GM12878 (cell line): Measurements from ENCODE around the gene DIPK1A. TPM values are rescaled to one million over a fixed set of nuclear protein-coding genes. Genes with fewer than 3 reads are reported as not detected.
A peak's percentile ranks its signal among the peaks of the same experiment; 100 is the strongest.

Source experiments
- CREM ChIP-seq: IDR thresholded peaks from 2 replicates; pipeline ENCODE4 v1.6.1; 2014; ENCODE audit warnings: antibody characterized with exemption, low read depth
- GATAD2B ChIP-seq: fragments of 450-650 bp; conservative IDR thresholded peaks from 2 replicates; pipeline ENCODE4 v1.6.1; 2017; ENCODE audit warnings: low read depth, mild to moderate bottlenecking, moderate library complexity
- IKZF1 ChIP-seq: fragments of 450-650 bp; conservative IDR thresholded peaks from 2 replicates; pipeline ENCODE4 v1.6.1; 2017; ENCODE audit warnings: antibody characterized with exemption, mild to moderate bottlenecking
- IRF4 ChIP-seq: IDR thresholded peaks from 2 replicates; pipeline ENCODE4 v1.6.1; 2011; ENCODE audit warnings: low read depth, low read length
- MEF2B ChIP-seq: fragments of 450-650 bp; IDR thresholded peaks from 2 replicates; pipeline ENCODE4 v1.6.1; 2018; ENCODE audit warnings: mild to moderate bottlenecking, moderate library complexity; ENCODE audit not compliant: partially characterized antibody, poor library complexity, severe bottlenecking
- RAD21 ChIP-seq: IDR thresholded peaks from 2 replicates; pipeline ENCODE4 v1.6.1; 2011; ENCODE audit warnings: mild to moderate bottlenecking, low read depth, low read length, moderate library complexity; ENCODE audit not compliant: insufficient read depth
- RBBP5 ChIP-seq: fragments of 200-600 bp; sonication (generic); conservative IDR thresholded peaks from 2 replicates; pipeline ENCODE4 v1.6.1; 2016
- SIN3A ChIP-seq: IDR thresholded peaks from 2 replicates; pipeline ENCODE4 v1.6.1; 2012; ENCODE audit warnings: low read depth, low read length, improper control_type of control experiment
- SMAD1 ChIP-seq: fragments of 450-650 bp; IDR thresholded peaks from 2 replicates; pipeline ENCODE4 v1.6.1; 2018; ENCODE audit warnings: mild to moderate bottlenecking, low read depth; ENCODE audit not compliant: partially characterized antibody
- STAT1 ChIP-seq: fragments of 450-650 bp; conservative IDR thresholded peaks from 2 replicates; pipeline ENCODE4 v1.6.1; 2014; ENCODE audit warnings: antibody characterized with exemption, mild to moderate bottlenecking
- STAT3 ChIP-seq: IDR thresholded peaks from 2 replicates; pipeline ENCODE4 v1.6.1; 2011; ENCODE audit warnings: low read depth, low read length, improper control_type of control experiment
- ZSCAN29 ChIP-seq: fragments of 450-650 bp; IDR thresholded peaks from 2 replicates; pipeline ENCODE4 v1.6.1; 2017; ENCODE audit warnings: mild to moderate bottlenecking, moderate library complexity
- polyA plus RNA-seq, 11 experiments: library from polyadenylated mRNA; depleted of rRNA in 4 of 11; unstranded in 6 of 11; stranded (reverse) in 5 of 11; fragments of >200 nt; fragmentation: Nextera tagmentation in 4 of 11; fragmentation: Illumina TruSeq in 1 of 11; extraction: Ambion mirVana in 4 of 11; extraction: Trizol in 1 of 11; gene quantifications; 1 replicate in 1 of 11; 2 replicates in 10 of 11; pipeline versions ENCODE4 v1.2.1 to v1.2.3, GENCODE V29; 2011 to 2016; ENCODE audit warnings: inconsistent platforms in 2 of 11, missing spikeins in 2 of 11, low read depth in 1 of 11
- total RNA-seq, 4 experiments: library from RNA; depleted of rRNA in 3 of 4; stranded (reverse); fragments of >200 nt in 3 of 4; fragmentation: Illumina TruSeq in 1 of 4; extraction: Trizol in 1 of 4; gene quantifications; 2 replicates each; pipeline versions ENCODE4 v1.2.1 to v1.2.3, GENCODE V29; 2013 to 2021
- TF ChIP-seq, protein P1 (sequence below): IDR thresholded peaks from 2 replicates; pipeline ENCODE4 v1.6.1; 2012; ENCODE audit warnings: mild to moderate bottlenecking, low read depth, low read length
- TF ChIP-seq, protein P2 (sequence below): fragments of 450-650 bp; IDR thresholded peaks from 2 replicates; pipeline ENCODE4 v1.6.1; 2017; ENCODE audit warnings: mild to moderate bottlenecking, low read depth, inconsistent platforms; ENCODE audit not compliant: poor library complexity, severe bottlenecking
- TF ChIP-seq, protein P3 (sequence below): fragments of 450-650 bp; IDR thresholded peaks from 2 replicates; pipeline ENCODE4 v1.6.1; 2014; ENCODE audit warnings: mild to moderate bottlenecking
- TF ChIP-seq, protein P4 (sequence below): fragments of 150-350 bp; IDR thresholded peaks from 2 replicates; pipeline ENCODE4 v1.6.1; 2014; ENCODE audit warnings: mild to moderate bottlenecking, low read depth, low read length
- TF ChIP-seq, protein P5 (sequence below): fragments of 450-650 bp; formaldehyde crosslinking; IDR thresholded peaks from 2 replicates; pipeline ENCODE4 v1.5.0; 2022; ENCODE audit warnings: mild to moderate bottlenecking, missing genetic modification characterization

The DIPK1A gene
- total and polyA plus RNA-seq, 10 of the 15 experiments (the other 5 are each of a cell fraction or from before 2014, with no cell fraction given), result 4.9 to 15.0 (median 9.7) TPM

DNA sequence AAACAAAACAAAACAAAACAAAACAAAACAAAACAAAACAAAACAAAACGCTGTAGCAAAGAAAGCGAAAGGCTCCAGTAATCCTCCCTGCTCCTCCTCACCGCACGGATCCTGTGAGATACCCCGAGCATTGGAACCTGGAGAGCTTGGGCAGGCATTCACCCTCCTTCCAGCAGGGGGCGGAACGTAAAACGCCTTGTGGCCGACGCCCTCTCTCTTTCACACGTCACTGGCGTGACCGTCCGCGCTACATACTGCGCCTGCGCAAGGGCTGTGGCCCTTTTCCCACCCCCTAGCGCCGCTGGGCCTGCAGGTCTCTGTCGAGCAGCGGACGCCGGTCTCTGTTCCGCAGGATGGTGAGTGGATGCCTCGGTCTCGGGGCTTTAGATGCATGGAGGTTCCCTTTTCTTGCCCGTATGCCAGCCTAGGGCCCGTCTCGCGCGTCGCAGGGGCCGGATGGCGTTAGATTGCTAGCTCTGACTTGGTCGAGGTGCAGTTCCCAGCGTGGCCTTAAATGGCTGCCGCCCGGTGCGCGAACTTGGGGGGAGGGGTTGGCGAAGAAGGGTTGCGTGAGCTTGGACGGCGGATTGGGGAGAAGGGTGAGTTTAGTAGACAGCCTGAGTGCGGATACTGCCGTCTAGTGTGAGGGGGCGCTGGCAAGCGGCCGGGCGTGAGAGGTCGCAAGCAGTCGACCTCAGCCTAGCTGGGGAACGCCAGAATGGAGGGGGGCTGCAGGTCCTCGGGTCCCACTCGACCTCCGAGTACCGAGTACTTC, 129.3 kb downstream of the DIPK1A start, which contains the start of gene RPL5 (continued):
- TF ChIP-seq, protein P1, sequence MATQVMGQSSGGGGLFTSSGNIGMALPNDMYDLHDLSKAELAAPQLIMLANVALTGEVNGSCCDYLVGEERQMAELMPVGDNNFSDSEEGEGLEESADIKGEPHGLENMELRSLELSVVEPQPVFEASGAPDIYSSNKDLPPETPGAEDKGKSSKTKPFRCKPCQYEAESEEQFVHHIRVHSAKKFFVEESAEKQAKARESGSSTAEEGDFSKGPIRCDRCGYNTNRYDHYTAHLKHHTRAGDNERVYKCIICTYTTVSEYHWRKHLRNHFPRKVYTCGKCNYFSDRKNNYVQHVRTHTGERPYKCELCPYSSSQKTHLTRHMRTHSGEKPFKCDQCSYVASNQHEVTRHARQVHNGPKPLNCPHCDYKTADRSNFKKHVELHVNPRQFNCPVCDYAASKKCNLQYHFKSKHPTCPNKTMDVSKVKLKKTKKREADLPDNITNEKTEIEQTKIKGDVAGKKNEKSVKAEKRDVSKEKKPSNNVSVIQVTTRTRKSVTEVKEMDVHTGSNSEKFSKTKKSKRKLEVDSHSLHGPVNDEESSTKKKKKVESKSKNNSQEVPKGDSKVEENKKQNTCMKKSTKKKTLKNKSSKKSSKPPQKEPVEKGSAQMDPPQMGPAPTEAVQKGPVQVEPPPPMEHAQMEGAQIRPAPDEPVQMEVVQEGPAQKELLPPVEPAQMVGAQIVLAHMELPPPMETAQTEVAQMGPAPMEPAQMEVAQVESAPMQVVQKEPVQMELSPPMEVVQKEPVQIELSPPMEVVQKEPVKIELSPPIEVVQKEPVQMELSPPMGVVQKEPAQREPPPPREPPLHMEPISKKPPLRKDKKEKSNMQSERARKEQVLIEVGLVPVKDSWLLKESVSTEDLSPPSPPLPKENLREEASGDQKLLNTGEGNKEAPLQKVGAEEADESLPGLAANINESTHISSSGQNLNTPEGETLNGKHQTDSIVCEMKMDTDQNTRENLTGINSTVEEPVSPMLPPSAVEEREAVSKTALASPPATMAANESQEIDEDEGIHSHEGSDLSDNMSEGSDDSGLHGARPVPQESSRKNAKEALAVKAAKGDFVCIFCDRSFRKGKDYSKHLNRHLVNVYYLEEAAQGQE, result peak; percentile 53
- TF ChIP-seq GATAD2B (peak; percentile 80), IRF4 (no peak; the same call in 1 of the 2 replicates), STAT3 (no peak), STAT1 (peak; percentile 94; the same call in 1 of the 2 replicates), RBBP5 (peak; percentile 98; the same call in 1 of the 2 replicates), MEF2B (peak; percentile 56), RAD21 (peak; percentile 27; the same call in 1 of the 2 replicates), IKZF1 (peak; percentile 92), SIN3A (peak; percentile 72; the same call in 1 of the 2 replicates), CREM (peak; percentile 97), ZSCAN29 (peak; percentile 80), SMAD1 (peak; percentile 91)
- TF ChIP-seq, protein P2, sequence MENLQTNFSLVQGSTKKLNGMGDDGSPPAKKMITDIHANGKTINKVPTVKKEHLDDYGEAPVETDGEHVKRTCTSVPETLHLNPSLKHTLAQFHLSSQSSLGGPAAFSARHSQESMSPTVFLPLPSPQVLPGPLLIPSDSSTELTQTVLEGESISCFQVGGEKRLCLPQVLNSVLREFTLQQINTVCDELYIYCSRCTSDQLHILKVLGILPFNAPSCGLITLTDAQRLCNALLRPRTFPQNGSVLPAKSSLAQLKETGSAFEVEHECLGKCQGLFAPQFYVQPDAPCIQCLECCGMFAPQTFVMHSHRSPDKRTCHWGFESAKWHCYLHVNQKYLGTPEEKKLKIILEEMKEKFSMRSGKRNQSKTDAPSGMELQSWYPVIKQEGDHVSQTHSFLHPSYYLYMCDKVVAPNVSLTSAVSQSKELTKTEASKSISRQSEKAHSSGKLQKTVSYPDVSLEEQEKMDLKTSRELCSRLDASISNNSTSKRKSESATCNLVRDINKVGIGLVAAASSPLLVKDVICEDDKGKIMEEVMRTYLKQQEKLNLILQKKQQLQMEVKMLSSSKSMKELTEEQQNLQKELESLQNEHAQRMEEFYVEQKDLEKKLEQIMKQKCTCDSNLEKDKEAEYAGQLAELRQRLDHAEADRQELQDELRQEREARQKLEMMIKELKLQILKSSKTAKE, result peak; percentile 72
- TF ChIP-seq, protein P3, sequence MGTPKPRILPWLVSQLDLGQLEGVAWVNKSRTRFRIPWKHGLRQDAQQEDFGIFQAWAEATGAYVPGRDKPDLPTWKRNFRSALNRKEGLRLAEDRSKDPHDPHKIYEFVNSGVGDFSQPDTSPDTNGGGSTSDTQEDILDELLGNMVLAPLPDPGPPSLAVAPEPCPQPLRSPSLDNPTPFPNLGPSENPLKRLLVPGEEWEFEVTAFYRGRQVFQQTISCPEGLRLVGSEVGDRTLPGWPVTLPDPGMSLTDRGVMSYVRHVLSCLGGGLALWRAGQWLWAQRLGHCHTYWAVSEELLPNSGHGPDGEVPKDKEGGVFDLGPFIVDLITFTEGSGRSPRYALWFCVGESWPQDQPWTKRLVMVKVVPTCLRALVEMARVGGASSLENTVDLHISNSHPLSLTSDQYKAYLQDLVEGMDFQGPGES, result peak; percentile 62; the same call in 1 of the 2 replicates
- TF ChIP-seq, protein P4, sequence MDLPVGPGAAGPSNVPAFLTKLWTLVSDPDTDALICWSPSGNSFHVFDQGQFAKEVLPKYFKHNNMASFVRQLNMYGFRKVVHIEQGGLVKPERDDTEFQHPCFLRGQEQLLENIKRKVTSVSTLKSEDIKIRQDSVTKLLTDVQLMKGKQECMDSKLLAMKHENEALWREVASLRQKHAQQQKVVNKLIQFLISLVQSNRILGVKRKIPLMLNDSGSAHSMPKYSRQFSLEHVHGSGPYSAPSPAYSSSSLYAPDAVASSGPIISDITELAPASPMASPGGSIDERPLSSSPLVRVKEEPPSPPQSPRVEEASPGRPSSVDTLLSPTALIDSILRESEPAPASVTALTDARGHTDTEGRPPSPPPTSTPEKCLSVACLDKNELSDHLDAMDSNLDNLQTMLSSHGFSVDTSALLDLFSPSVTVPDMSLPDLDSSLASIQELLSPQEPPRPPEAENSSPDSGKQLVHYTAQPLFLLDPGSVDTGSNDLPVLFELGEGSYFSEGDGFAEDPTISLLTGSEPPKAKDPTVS, result no peak
- TF ChIP-seq, protein P5, sequence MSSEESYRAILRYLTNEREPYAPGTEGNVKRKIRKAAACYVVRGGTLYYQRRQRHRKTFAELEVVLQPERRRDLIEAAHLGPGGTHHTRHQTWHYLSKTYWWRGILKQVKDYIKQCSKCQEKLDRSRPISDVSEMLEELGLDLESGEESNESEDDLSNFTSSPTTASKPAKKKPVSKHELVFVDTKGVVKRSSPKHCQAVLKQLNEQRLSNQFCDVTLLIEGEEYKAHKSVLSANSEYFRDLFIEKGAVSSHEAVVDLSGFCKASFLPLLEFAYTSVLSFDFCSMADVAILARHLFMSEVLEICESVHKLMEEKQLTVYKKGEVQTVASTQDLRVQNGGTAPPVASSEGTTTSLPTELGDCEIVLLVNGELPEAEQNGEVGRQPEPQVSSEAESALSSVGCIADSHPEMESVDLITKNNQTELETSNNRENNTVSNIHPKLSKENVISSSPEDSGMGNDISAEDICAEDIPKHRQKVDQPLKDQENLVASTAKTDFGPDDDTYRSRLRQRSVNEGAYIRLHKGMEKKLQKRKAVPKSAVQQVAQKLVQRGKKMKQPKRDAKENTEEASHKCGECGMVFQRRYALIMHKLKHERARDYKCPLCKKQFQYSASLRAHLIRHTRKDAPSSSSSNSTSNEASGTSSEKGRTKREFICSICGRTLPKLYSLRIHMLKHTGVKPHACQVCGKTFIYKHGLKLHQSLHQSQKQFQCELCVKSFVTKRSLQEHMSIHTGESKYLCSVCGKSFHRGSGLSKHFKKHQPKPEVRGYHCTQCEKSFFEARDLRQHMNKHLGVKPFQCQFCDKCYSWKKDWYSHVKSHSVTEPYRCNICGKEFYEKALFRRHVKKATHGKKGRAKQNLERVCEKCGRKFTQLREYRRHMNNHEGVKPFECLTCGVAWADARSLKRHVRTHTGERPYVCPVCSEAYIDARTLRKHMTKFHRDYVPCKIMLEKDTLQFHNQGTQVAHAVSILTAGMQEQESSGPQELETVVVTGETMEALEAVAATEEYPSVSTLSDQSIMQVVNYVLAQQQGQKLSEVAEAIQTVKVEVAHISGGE (CRISPR knock-in tag), result no peak
